HG02938 (cell line): ENCODE data around the gene LONP1.

ENCODE experiments used
- ATAC-seq: cut with Tn5 transposase; IDR thresholded peaks from one replicate; pipeline ENCODE4 v1.9.1; 2021; ENCODE audit warnings: mild to moderate bottlenecking, moderate library complexity; ENCODE audit not compliant: unreplicated experiment

The LONP1 gene

GRCh38 chr19:5652261-5652660, 67.7 kb downstream of the LONP1 start:
- no peak for ATAC-seq

GRCh38 chr19:5651361-5651760, 68.6 kb downstream of the LONP1 start:
- ATAC-seq = no peak

- ATAC-seq = no peak
Observed at GRCh38 chr19:5648464-5648863, 71.5 kb downstream of the LONP1 start.

- no peak for ATAC-seq
Observed at GRCh38 chr19:5646703-5647102, 73.2 kb downstream of the LONP1 start.

GRCh38 chr19:5645409-5645808, 74.5 kb downstream of the LONP1 start:
- ATAC-seq = no peak

- no peak for ATAC-seq
Observed at GRCh38 chr19:5644037-5644436, 75.9 kb downstream of the LONP1 start.

GRCh38 chr19:5643060-5643459, 76.9 kb downstream of the LONP1 start:
- no peak for ATAC-seq

GRCh38 chr19:5642204-5642603, 77.7 kb downstream of the LONP1 start:
- ATAC-seq = no peak
